Amygdala (tissue), 56 donors: ENCODE measurements around the gene PCK2.
"Not testable (repeated sequence)": the region's sequence is repeated elsewhere in the genome, so short reads cannot be mapped to it uniquely, and the experiment has no call there.

ENCODE experiments used
- DNase-seq, 56 donors: peaks; one replicate each; lab custom pipeline; 2025; lab: John Stamatoyannopoulos, UW

The PCK2 gene

DNA sequence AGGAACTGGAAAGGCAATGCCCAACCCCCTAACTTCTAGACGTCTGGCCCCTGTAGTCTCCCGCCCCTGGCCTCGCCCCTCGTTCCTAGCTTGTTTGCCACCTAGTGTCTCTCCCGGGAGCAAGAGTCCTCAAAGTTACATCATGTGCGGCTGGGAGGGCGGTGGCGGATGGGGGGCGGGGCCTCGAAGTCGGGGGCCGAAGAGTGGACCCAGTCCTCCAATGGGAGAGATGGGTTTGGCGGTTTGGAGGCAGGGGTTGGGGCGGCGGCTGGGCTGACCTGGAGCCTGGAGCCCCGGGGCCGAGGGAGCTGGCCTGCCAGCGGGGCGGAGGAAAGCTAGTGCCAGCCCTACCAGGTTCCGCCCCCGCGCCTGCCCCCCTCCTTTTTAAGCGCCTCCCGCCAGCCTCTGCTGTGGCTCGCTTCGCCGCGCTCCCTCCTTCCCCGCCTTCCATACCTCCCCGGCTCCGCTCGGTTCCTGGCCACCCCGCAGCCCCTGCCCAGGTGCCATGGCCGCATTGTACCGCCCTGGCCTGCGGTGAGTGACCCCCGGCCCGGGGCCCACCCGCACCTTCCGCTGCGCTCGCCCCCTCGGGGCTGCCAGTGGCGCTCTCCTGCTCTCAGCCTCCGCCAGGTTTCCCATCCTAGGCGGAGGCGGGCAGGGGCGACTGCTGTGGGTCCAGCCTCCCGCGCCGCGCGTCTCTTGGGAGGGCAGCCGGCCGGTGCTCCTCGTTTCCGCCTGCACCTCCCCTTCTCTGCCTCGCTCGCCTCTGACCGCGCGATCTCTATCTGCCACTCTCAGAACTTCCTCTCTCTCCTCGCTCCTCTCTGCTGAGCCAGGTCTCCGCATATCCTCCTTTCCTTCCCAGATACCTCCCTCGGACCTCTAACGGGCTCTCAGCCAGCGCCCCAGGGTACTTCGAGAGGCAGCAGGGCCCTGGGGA lies at the start of gene PCK2:
Gene PCK2, plus strand, starts transcription at position 411 of the 940 bp plus-strand sequence. Its CDS starts 95 bp downstream, at position 506.
- DNase-seq: peak in 49 of 56 donors; percentile 21 to 90 (median 62)

DNA sequence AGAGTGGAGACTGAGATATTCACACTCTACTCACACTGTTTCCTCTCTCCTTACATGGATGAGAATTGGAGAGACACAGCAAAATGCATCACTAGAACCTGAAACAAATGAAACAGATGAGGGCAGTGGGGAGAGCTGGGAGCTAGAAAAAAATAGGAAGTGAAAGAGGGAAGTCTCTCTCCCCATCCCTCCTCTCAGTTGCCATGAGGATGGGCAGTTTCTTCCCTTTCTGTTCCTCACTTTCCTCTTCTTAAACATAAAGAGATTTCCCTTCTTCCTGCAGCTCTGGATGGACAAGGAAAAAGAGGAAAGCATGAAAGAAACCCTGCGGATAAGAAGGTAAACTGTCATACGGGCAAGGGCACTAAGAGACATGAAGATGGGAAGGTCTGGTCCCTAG lies 45.1 kb upstream of the PCK2 start:
- not testable (repeated sequence) for DNase-seq

DNA sequence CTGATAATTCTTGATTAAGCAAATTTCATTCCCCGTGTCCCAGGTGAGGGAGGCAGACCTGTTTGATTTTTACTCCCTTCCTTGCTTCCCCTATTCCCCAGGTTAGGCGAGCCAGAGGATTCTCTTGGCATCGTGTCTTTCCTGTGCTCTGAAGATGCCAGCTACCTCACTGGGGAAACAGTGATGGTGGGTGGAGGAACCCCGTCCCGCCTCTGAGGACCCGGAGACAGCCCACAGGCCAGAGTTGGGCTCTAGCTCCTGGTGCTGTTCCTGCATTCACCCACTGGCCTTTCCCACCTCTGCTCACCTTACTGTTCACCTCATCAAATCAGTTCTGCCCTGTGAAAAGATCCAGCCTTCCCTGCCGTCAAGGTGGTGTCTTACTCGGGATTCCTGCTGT lies 43.4 kb upstream of the PCK2 start:
- DNase-seq: not testable (repeated sequence)

DNA sequence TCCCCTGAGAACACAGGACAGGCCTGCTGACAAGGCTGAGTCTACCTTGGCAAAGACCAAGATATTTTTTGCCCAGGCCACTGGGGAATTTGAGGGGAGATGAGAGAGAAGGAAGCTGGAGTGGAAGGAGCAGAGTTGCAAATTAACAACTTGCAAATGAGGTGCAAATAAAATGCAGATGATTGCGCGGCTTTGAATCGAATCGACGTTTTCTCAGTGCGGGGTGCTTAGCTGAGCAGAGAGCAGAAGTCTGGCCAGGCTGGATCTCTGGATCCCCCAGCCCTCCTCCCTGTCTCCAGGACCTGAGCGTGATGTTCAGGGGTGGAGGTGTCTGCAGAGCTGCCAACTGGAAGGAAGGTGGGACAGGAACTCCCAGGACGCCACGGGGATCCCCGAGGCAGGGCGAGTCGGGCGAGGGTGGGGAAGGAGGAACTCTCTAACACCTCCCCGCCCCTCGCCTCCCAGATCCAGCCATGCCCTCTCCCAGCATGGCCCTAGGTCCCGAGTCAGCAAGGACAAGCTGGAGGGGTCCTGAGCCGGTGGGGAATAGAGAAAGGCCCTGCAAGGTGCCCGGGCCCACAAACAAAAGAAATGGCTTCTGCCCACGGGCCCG lies 42.8 kb upstream of the PCK2 start:
- peak in 10 of 56 donors; percentile 28 to 70 (median 54) for DNase-seq

DNA sequence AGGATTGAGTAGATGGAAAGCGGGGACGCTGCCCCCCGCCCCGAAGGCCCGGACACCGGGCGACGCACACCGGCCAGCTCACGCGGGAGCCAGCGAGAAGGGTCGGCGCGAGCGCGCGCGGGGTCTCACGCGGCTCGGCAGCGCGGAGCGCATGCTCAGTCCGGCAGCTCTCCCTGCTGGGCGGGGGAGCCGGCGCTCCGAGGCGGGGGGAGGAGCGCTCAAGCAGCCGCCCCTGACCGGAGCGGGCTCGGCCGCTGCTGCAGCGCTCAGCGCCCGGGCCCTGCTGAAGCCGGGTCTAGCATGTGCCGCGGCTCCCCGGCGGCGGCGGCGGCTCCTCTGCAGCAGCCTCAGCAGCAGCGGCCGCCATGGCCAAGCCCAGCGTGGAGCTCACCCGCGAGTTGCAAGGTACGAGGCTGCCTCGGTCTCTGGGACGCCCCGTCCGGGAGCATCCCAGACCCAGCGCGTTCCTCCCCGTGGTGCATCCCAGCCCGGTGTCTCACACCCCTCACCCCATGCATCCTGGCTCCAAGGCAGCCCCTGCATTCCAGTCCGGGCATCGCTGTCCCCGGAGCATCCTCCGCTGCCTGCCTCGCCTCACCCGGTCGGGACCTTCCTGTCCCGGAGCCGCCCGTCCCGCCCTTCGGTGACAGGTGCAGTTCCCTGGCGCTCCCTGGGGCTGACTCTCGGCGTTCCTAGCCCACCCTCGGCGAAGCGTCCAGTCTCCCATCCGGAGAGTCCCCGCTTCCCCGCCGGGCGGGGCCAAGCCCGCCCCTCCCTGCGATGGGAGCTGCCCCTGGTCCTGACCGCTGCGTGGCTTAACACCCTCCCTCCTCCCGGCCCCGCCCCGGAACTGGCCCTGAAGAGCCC lies 42.1 kb upstream of the PCK2 start, which contains the start of gene CARMIL3:
Gene CARMIL3, plus strand, starts transcription at position 221 of the 867 bp plus-strand sequence. Its CDS starts 145 bp downstream, at position 366.
- DNase-seq: peak in 41 of 56 donors; percentile 21 to 81 (median 64)

DNA sequence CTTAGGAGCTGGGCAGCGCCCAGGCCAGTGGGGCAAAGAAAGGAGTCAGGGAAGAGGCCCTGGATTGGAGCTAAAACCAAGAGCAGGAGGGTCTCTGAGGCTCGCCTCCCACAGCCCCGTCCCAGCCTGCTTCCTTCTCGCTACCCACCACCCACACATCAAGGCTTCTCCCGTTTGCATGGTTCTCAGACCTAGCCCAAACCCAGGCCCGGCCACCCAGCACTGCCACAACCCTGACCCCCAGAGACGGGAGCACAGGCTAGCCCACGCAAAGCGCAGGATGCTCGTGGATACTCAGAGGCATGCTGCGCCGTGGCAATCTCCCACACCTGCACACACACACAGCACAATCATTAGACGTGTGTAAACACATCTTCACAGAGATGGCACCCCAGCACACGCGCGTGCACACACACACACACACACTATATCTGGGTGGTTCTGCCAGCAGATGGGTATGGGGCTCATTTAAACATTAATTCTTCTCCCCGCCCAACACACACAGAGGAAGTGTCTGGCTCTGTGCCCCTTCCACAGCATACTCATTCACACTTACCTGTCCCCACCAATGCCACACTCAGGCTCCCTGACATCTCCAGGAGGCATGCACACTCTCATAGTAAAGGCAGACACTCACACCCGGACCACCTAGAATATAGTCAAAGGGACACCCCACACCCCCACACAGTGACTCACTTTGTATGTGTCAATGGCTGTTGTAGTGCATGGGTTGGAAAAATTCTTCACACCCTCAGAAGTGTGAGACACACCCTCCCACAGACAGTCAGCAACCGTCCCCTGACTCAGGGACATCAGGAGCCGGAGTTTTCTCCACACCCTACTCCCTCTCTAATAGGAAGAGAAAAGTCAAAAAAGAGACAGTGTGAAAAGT lies 41.2 kb upstream of the PCK2 start:
- peak in 10 of 56 donors; percentile 7 to 67 (median 18) for DNase-seq

DNA sequence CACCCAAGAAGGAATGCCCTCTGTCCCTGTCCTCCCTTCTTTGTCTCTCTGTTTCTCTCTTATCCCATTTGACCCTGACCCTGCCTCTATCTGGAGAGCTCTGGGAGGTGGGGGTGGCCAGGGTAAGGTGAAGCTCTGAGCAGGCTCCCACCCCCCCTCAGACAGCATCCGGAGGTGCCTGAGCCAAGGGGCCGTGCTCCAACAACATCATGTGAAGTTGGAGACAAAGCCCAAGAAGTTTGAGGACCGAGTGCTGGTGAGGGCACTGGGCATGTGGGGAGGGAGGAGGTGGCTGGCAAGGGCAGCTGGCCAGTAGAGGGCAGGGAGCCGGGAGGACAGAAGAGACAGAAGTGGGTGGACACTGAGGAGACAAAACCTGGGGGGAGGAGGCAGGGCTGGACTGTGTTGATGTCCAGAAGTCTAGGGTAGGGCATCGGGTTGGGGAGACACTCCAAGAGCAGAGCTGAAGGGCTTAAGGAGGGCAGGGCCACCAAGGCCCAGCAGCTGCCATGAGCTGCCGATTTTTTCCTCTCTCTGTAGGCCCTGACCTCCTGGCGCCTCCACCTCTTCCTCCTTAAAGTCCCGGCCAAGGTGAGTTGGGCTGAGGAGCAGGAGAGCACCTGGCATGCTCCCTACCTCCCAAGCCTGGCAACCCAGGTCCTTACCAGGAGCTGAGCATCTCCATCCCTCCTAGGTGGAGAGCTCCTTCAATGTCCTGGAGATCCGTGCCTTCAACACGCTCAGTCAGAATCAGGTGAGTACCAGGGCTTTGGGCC lies 40.4 kb upstream of the PCK2 start:
- DNase-seq: peak in 2 of 56 donors; percentile 11 to 26

DNA sequence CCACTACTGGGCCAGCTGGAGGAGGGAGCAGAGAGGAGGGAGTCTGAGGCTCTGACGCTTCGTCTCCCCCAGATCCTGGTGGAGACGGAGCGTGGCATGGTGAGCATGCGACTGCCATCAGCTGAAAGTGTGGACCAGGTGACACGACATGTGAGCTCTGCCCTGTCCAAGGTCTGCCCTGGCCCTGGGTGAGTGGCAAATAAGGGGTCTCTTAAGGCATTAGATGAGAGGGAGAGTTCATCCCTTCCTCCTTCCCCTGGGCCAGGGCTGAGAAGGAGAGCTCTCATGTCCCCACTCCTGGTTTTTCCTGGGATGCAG lies 39.8 kb upstream of the PCK2 start:
- no peak for DNase-seq

DNA sequence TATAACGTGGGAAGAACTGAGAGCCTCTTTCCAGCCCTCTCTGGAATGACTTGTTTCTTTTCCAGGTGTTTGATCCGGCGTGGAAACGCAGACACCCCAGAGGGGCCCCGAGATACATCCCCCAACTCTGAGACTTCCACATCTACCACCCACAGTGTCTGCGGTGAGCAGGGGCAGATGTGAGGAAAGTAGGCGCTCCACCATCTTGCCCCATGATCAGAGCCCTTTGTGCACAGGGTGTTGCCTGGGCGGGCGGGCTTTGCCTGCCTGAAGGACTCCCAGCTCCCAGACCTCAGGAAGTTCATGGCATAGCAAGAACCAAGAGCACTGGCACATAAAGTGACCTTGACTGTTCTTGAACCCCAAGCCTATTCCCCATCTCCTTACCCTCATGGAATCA lies 39.5 kb upstream of the PCK2 start:
- no peak for DNase-seq

DNA sequence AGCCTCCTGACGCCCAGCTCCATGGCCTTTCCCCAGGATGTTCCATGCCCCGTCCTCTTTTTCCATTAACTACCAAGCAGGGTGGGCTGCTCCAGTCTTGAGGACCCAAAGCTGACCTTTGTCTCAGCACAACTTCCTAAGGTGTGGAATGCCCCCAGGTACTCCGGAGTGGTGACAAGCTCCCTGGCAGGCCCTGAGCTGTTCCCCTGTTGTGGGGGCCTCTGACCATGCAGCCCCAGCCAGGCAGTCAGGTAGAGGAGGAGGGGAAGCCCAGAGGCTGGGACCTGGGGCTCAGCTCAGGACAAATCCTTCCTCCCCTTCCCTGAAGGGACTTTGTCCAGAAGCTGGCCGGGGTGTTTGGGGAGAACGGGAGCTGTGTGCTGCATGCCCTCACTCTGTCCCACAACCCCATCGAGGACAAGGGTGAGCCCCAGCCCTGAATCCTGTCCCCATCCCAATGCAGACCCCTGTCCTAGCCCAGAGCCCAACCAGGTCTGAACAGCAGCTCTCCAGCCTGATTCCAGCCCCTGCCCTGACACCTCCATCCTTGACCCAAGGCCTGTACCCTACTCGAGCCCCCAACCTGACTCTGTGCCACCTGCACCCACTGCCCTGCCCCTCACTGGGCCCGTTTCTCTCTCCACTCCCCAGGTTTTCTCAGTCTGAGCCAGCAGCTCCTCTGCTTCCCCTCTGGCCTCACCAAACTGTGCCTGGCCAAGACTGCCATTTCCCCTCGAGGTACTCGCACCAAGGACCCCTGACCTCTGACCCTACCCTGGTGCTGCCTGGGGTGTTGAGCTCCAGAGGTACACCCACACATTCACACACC lies 37.9 kb upstream of the PCK2 start:
- DNase-seq: no peak

DNA sequence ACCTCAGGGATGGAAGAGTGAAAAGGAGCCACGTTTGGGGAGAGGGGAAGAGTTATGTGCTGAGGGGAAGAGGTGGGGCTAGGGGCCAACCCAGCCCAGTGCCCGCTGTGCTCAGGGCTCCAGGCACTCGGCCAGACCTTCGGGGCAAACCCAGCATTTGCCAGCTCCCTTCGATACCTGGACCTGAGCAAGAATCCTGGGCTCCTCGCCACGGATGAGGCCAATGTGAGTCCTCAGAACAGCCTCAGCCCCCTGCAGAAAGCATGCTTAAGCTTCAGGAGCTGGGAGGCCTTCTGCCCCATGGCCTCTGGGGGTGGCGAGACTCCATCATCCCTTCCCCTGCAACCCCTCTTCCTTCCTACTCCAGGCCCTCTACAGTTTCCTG lies 37.3 kb upstream of the PCK2 start:
- no peak for DNase-seq

DNA sequence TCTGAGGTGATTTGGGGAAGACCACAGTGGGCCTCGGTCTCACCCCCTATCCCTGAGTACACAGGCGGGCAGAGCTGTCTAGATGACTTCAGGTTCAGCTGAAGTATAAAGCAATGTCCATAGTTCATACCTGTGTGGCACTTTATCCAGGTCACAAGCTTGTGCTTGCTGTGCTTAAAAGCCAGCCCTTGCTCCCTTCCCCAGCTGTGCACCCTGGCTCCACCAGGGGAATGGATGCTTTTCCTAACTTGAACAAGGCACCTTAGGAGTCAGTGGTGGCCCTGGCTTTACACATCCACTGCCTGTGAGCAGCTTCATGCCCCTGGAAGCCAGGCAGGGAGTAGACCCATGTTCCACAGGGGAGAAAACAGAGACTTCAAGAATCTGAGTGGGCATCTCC lies 36.8 kb upstream of the PCK2 start:
- no peak for DNase-seq

DNA sequence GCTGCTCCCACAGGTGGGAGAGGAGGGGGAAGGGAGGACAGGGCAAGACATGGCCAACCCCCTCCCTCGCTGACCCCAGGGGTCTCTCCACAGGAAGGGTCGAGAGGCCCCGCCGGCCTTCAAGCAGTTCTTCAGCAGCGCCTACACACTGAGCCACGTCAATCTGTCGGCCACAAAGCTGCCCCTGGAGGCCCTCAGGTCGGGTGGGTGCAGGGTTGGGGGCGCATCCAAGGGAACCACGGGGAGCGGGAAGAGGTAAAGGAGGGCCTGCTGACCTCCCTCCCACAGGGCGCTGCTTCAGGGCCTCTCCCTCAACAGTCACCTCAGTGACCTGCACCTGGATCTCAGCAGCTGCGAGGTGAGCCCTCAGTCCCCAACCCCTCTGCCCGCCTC lies 36.2 kb upstream of the PCK2 start:
- DNase-seq: no peak

DNA sequence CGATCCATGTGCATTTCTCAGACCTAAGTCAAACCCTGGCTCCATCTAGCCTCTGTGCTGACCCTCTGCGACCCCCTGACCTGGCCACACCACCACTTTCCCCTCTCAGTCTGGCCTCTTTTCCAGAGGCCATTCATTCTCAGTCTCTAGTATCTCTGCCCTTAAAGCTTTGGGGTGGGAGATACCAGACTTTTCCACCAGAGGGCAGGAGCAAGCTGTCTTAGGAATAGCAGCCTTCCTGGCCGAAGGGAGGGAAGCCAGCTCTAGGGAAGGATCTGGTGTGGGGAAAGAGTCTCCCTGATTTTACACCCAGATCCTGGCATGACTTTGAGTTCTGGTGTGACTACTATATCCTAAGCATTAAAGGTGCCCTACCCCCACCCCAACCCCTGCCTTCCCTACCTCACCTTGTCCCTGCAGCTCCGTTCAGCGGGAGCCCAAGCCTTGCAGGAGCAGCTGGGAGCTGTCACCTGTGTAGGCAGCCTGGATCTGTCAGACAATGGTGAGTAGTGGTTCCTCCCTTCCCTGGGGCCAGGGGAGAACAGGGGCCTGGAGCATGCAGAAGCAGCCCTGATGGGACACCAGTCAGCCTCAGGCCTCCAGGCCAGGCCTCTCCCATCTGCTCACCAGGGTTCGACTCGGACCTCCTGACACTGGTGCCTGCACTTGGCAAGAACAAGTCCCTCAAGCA lies 35.7 kb upstream of the PCK2 start:
- peak in 34 of 56 donors; percentile 10 to 91 (median 42) for DNase-seq

DNA sequence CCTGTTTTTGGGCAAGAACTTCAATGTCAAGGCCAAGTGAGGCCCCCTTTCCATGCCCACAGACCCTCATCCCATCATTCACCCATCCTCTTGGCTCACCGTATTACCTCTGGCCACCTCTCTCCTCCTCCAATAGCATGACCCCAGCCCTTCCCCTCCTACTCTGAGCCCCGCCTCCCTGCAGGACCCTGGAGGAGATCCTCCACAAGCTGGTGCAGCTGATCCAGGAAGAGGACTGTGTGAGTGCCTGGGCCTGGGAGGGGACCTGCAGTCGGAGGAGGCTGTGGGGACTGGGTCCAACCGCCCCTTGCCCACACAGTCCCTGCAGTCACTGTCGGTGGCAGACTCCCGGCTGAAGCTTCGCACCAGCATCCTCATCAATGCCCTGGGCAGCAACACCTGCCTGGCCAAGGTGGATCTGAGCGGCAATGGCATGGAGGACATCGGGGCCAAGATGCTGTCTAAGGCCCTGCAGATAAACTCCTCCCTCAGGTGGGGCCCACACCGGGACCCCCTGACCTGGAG lies 35.1 kb upstream of the PCK2 start:
- no peak for DNase-seq

DNA sequence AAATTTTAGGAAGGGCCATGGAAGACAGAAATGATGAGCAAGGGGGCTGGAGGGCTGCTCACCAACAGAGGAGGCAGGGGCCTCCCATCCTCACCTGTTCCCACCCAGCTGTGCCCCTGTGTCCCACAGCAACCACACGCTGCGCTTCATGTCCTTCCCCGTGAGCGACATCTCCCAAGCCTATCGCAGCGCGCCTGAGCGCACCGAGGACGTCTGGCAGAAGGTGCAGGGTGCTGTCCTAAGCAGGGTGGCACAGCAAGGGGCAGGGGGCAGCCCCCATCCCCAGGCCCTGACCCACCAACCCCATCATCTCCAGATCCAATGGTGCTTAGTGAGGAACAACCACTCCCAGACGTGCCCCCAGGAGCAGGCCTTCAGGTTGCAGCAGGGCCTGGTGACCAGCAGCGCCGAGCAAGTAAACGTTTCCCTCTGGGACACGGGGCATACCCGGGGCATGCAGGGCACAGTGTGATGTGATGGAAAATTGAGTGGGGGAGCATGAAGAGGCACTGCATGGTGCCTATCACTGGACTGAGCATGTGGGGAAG lies 34.2 kb upstream of the PCK2 start:
- DNase-seq: no peak

DNA sequence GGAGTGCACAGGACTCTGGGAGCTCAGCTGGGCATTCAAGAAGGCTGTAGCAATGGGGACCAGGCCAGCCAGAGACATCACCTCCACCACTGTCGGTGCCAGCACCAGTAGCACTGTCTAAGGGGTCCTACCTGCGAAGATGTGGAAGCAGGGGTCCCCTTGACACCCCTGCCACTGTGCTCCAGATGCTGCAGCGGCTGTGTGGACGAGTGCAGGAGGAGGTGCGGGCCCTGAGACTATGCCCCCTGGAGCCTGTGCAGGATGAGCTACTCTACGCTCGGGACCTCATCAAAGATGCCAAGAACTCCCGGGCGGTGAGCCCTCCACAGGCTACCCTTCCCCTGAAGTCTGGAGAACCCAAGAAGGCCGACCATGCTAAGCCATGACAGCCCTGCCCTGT lies 33.7 kb upstream of the PCK2 start:
- no peak for DNase-seq
